GM18499 (cell line): ENCODE data around the gene LONP2.
"Not testable (repeated sequence)": the region's sequence is repeated elsewhere in the genome, so short reads cannot be mapped to it uniquely, and the experiment has no call there.

ENCODE experiments used
- ATAC-seq: cut with Tn5 transposase; IDR thresholded peaks from one replicate; pipeline ENCODE4 v1.9.1; 2021; ENCODE audit warnings: moderate number of reproducible peaks; ENCODE audit not compliant: insufficient read depth, unreplicated experiment

Gene LONP2

DNA sequence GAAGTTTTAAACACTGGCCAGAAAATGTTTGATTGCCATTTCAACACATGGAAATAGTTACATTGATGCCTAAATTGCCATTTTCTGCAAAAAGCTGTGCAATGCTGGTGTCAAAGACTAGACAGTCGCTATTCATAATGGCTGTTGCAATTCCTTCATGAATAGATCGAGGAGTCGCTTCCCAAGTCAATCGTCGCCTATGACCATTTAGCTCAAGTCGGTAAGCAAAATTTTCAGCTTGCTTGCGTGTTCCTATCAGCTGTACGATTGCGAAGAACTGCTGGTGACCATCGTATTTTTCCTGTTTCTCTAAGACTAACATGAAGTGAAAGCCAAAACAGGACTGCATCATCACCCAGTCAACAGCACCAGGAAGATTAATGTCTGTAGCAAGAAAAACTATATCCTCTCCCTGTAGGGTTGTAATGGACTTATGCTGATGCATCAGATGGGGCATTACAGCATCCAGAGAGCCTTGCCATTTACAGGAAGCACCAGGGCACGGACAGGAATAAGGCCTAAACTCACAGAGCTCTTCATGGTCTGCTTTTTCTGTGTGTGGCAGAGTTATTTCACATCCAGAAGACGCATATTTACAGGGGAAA is 117.5 kb downstream of the LONP2 start:
- ATAC-seq, result no peak

GRCh38 chr16:48365025-48365600 is 121.0 kb downstream of the LONP2 start:
- no peak for ATAC-seq

DNA sequence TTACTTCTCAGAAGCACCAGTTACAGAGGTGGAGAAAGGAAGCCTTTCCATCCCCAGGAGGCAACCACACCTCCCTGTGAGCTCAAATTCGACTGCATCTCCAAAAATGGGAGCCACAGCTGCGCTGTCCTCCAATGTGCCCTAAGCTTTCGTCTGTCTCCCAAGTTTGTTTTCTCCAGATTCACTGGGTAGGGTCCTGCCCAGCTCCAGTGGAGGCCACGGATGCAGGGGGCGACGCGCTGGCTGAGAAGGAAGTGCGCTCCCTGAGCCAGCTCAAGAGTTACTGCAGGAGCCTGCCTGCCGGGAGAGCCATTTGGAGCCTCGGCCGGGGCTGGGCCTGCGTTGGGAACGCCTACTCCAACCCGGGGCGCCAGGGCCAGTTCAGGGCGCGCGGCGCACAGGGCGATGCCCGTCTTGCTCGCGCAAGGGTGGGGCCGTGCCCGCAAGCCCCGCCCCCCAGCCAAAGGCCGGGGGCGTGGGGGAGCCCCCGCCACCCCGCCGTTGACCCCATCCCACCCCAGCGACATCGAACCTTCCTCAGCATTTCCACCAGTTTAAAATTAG is 121.6 kb downstream of the LONP2 start:
- ATAC-seq, result peak; percentile 35

- peak; percentile 48 for ATAC-seq
These were observed 122.3 kb downstream of the LONP2 start for GRCh38 chr16:48366165-48367093.

DNA sequence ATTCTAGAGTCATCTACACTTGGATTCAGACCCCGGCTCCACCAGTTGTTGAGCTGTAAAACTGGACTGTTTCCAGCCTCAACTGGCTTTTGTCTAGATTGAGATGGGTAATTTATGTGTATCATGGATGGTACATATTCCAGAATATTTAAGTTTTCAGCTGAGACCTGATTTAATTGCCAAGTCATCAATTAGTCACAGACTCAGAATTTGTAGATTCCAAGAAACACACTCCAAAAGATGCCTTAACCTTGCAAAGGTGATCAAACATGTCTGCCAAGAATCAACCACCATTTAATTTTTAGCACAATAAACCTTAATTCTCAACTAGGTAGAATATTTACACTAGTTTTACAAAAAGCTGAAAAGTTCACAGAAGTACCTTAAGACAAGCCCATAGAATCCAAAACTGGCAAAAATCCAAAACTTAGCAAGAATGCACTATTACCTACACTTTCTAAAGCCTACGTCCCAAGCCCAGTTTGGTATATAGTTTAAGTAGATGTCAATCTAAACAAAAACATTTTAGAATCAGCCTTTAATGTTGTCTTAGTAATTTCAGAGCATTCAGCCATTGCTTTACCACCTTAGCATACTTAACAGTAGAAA is 123.4 kb downstream of the LONP2 start:
- no peak for ATAC-seq

- no peak for ATAC-seq
These were observed 125.7 kb downstream of the LONP2 start for GRCh38 chr16:48369765-48370164.

DNA sequence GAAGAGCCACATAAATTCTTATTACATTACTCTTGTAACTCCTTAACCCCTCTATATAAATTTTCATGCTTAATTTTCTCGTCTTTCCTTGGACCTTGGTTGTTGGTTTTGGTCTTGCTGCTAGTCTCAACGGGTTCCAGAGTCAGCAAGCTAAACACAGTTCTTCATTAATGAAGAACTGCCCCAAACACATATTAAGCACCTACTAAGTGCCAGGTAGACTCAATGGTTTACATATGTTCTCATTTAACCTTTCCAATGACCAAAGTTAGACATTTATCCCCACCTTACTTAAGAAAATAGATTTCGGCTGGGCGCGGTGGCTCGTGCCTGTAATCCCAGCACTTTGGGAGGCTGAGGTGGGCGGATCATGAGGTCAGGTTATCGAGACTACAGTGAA is 126.1 kb downstream of the LONP2 start:
- no peak for ATAC-seq

DNA sequence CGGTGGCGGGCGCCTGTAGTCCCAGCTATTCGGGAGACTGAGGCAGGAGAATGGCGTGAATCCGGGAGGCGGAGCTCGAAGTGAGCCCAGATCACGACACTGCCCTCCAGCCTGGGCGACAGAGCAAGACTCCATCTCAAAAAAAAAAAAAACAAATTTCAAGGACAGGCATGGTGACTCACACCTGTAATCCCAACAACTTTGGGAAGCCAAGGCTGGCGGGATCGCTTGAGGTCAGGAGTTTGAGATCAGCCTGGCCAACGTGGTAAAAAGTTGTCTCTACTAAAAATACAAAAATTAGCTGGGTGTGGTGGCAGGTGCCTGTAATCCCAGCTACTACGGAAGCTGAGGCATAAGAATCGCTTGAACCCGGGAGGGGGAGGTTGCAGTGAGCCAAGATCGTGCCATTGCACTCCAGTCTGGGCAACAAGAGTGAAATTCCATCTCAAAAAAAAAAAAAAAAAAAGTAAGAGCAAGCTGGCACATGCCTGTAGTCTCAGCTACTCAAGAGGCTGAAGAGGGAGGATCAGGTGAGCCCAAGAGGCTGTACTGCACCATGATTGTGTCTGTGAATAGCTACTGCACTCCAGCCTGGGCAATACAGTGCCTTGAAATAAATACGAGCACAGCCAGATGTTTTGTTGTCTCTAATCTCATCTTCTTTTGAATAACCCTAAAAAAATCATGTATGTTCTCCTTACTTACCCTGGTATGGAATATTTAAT is 126.7 kb downstream of the LONP2 start:
- not testable (repeated sequence) for ATAC-seq

GRCh38 chr16:48371393-48371780 is 127.3 kb downstream of the LONP2 start:
- no peak for ATAC-seq

DNA sequence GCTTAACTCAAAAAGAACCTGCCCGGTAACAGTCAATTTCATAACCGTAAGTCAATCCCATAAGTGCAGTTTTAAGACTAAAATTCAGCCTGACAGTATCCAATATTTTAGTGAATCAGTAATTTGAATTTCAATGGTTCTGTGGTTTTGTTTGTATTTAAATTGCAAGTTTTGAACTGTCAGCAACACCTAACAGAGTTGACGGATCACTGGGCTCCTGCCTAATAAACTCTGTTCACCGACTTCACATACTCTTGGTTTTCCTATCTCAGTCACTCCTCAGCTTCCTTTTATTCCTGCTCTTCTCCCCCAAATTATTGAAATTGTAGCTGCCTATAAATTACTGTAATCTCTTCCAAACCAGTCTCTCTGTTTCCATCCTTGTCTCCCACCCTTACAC is 128.6 kb downstream of the LONP2 start:
- no peak for ATAC-seq

- no peak for ATAC-seq
These were observed 129.3 kb downstream of the LONP2 start for GRCh38 chr16:48373258-48374029.

- ATAC-seq, result no peak
These were observed 130.2 kb downstream of the LONP2 start for GRCh38 chr16:48374255-48374654.

- not testable (repeated sequence) for ATAC-seq
These were observed 133.2 kb downstream of the LONP2 start for GRCh38 chr16:48377301-48377700.

- no peak for ATAC-seq
These were observed 134.2 kb downstream of the LONP2 start for GRCh38 chr16:48378276-48378675.

DNA sequence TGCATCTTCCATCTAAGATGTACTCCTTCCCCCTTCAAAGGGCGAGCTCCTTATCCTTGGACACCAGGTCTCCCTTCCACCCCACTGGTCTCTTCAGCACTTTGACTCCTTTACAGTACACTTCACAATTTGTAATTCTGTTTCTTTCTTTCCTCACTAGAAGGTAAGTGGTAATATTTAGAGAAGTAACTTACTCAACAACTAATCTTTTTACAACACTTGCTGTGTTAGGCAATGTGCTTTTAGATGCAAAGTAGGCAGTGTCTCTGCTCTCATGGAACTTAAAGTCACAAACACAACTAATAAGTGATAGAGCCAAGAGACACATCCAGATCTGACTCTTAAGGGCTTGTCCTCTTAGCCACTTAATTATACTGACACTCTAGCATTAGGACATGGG is 134.7 kb downstream of the LONP2 start:
- no peak for ATAC-seq

DNA sequence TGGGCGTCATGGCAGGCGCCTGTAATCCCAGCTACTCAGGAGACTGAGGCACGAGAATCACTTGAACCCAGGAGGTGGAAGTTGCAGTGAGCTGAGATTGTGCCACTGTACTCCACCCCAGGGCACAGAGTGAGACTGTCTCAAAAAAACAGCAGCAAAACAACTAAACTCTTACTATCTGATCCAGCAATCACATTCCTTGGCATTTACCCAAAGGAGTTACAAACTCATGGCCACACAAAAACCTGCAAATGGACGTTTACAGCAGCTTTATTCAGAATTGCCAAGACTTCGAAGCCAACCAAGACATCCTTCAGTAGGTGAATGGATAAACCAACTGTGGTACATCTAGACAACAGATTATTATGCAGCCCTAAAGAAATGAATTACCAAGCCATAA is 137.1 kb downstream of the LONP2 start:
- ATAC-seq, result no peak

DNA sequence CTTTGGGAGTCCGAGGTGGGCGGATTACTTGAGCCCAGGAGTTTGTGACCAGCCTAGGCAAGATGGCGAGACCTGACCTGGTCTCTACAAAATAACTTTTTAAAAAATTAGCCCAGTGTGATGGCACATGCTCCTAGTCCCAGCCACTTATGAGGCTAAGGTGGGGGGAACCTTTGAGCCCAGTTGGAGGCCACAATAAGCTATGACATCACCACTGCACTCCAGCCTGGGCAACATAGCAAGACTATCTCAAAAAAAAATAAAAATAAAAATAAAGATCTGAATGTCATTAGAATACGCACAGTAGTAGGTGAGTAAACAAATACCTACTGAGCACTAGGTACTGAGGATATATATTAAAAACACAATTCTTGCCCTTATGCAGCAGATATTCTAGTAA is 138.0 kb downstream of the LONP2 start:
- ATAC-seq, result no peak

GRCh38 chr16:48383009-48383876 is 139.1 kb downstream of the LONP2 start:
- no peak for ATAC-seq
